ENCODE results near the gene STEAP3.

DNA sequence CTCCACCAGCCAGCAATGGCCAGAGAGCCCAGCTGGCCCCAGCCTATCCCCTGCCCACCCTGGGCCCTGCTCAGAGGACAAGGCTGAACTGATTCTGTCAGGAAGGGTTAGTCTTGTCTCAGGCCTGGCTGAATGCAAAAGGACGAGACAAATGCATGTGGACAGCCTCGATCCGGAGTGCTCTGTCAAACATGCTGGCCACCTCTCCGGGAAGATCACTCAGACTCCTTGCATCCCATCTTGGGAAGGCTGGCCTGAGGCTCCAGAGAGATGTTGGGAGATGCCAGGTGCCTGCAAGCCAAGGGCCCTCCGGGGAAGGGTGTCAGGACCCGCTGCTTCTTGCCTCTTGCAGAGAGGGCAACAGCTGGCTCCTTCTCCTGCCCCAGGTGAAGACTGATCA, 44.9 kb upstream of the STEAP3 start:
- TF ChIP-seq, protein P1, sequence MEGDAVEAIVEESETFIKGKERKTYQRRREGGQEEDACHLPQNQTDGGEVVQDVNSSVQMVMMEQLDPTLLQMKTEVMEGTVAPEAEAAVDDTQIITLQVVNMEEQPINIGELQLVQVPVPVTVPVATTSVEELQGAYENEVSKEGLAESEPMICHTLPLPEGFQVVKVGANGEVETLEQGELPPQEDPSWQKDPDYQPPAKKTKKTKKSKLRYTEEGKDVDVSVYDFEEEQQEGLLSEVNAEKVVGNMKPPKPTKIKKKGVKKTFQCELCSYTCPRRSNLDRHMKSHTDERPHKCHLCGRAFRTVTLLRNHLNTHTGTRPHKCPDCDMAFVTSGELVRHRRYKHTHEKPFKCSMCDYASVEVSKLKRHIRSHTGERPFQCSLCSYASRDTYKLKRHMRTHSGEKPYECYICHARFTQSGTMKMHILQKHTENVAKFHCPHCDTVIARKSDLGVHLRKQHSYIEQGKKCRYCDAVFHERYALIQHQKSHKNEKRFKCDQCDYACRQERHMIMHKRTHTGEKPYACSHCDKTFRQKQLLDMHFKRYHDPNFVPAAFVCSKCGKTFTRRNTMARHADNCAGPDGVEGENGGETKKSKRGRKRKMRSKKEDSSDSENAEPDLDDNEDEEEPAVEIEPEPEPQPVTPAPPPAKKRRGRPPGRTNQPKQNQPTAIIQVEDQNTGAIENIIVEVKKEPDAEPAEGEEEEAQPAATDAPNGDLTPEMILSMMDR (IDR thresholded peaks at IDR 0.05), result no peak
- TF ChIP-seq POLR2AphosphoS5 (IDR thresholded peaks at IDR 0.05) (no peak), EP300 (IDR thresholded peaks at IDR 0.05) (no peak)

All from esophagus muscularis mucosa (tissue), 4 donors.